ENCODE measurements around the gene DCDC2. TPM values are rescaled to one million over a fixed set of nuclear protein-coding genes. Genes with fewer than 3 reads are reported as not detected.

The DCDC2 gene
- total RNA-seq, 1 experiment from 2014 or later, result 191 TPM

DNA sequence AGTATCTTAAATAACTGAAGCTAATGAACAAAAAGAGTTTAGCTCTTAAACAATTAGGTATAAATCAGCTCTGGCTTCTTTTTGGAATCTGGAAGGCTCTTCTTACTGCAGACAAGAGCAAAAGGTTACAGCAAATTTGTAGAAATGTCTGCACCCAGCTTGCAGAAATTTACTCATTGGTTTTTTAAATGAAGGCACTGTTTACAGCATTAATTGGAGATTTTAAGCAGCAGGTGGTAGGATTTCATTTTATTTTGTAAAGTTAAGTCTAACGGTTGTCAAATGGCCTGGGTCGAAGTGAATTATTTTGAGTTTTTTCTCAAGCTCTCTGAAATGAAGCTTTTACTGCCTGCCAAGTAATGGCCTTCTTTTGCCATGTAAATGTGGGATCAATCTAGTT lies 129.7 kb downstream of the DCDC2 start:
- DNase-seq, result no peak
- Mint-ChIP-seq H3K27me3 (ENCODE audit: insufficient read depth, unreplicated experiment) (no peaks in the 10 kb centered on the region), H3K4me3 (ENCODE audit: unreplicated experiment) (no peak overlapping the region), H3K9me3 (ENCODE audit: unreplicated experiment) (no peaks in the 10 kb centered on the region), H3K27ac (ENCODE audit: unreplicated experiment) (no peak overlapping the region), H3K4me1 (ENCODE audit: low read depth, unreplicated experiment) (peaks cover 19% of the 10 kb centered on the region), H3K36me3 (ENCODE audit: insufficient read depth, unreplicated experiment) (peaks cover 92% of the 10 kb centered on the region)
- Histone ChIP-seq H3K4me1 (peaks cover 5% of the 10 kb centered on the region; the same call in 1 of the 2 replicates), H3K4me3 (ENCODE audit: low read depth, low read length) (no peak overlapping the region), H3K36me3 (ENCODE audit: control insufficient read depth, insufficient read depth, low read length) (no peaks in the 10 kb centered on the region), H3K27me3 (replicated peaks; ENCODE audit: control insufficient read depth, insufficient read depth, low read length) (no peaks in the 10 kb centered on the region), H3K9me3 (no peaks in the 10 kb centered on the region)
- CTCF ChIA-PET, result no interaction called here
- TF ChIP-seq, protein P1, sequence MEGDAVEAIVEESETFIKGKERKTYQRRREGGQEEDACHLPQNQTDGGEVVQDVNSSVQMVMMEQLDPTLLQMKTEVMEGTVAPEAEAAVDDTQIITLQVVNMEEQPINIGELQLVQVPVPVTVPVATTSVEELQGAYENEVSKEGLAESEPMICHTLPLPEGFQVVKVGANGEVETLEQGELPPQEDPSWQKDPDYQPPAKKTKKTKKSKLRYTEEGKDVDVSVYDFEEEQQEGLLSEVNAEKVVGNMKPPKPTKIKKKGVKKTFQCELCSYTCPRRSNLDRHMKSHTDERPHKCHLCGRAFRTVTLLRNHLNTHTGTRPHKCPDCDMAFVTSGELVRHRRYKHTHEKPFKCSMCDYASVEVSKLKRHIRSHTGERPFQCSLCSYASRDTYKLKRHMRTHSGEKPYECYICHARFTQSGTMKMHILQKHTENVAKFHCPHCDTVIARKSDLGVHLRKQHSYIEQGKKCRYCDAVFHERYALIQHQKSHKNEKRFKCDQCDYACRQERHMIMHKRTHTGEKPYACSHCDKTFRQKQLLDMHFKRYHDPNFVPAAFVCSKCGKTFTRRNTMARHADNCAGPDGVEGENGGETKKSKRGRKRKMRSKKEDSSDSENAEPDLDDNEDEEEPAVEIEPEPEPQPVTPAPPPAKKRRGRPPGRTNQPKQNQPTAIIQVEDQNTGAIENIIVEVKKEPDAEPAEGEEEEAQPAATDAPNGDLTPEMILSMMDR (IDR thresholded peaks at IDR 0.05; ENCODE audit: insufficient read depth in 1 of 2, low read depth in 1 of 2, low read length in 1 of 2, severe bottlenecking in 1 of 2, unreplicated experiment in 1 of 2), result no peak
- no TSS peak for BruUV-seq (replicated peaks)
- intact Hi-C loops (cut with micrococcal nuclease; ENCODE audit: unreplicated experiment), result no loop called here
- POLR2A ChIA-PET, result interaction anchor here (0.6 kb wide), 1 partner anchor 147 kb away, joined by 3 read pairs; no protein-coding TSS in a partner anchor

DNA sequence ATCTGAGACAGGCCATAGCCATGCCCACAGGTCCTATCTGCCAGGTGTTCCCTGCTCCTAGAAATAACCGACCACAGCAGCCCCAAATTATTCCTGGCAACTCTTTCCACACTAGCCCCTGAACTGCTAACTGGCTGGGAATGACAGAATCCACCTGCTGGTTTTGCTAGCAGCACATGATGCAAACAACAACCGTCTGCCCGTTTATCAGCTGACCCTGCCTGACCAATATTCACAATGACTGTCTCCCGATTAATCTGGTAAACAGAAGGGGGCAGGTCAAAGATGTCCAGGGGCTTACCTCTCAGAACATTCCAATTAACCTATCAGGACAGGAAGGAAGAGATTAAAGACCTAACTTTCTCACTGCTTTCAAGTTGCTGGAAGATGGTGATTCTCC lies 130.3 kb downstream of the DCDC2 start:
- Mint-ChIP-seq H3K4me1 (ENCODE audit: low read depth, unreplicated experiment) (peaks cover 20% of the 10 kb centered on the region), H3K27me3 (ENCODE audit: insufficient read depth, unreplicated experiment) (no peaks in the 10 kb centered on the region), H3K4me3 (ENCODE audit: unreplicated experiment) (no peak overlapping the region), H3K9me3 (ENCODE audit: unreplicated experiment) (no peaks in the 10 kb centered on the region), H3K36me3 (ENCODE audit: insufficient read depth, unreplicated experiment) (peaks cover 91% of the 10 kb centered on the region), H3K27ac (ENCODE audit: unreplicated experiment) (no peak overlapping the region)
- no peak for DNase-seq
- POLR2A ChIA-PET, result interaction anchor here (0.6 kb wide), 1 partner anchor 147 kb away, joined by 3 read pairs; no protein-coding TSS in a partner anchor
- Histone ChIP-seq H3K4me3 (ENCODE audit: low read depth, low read length) (no peak overlapping the region), H3K4me1 (peaks cover 5% of the 10 kb centered on the region; the same call in 1 of the 2 replicates), H3K36me3 (ENCODE audit: control insufficient read depth, insufficient read depth, low read length) (no peaks in the 10 kb centered on the region), H3K9me3 (no peaks in the 10 kb centered on the region), H3K27me3 (replicated peaks; ENCODE audit: control insufficient read depth, insufficient read depth, low read length) (no peaks in the 10 kb centered on the region)
- TF ChIP-seq, protein P1 (IDR thresholded peaks at IDR 0.05; ENCODE audit: insufficient read depth in 1 of 2, low read depth in 1 of 2, low read length in 1 of 2, severe bottlenecking in 1 of 2, unreplicated experiment in 1 of 2), result no peak
- BruUV-seq (replicated peaks), result no TSS peak
- intact Hi-C loops (cut with micrococcal nuclease; ENCODE audit: unreplicated experiment), result no loop called here
- CTCF ChIA-PET, result no interaction called here

DNA sequence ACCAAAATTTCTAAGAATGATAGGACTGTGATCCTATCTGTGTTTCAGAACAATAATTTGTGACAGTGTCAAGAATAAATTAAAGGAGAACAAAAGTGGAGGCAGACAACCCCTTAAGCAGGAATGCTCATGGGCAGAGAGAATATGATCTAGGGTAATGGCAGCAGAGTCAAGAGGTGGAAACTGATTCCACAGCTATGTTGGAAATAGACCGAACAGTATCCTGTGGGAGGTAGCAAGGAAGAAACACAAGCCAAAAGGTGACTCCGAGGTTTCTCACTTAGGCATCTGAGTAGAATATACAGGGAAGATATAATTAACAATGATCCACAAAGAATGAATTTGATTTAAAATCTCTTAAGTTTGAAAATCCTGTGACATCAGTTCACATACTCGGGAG lies 131.3 kb downstream of the DCDC2 start:
- no peaks in the 10 kb centered on the region for H3K27me3 Mint-ChIP-seq (ENCODE audit: insufficient read depth, unreplicated experiment)
- H3K27ac Mint-ChIP-seq (ENCODE audit: unreplicated experiment), result no peak overlapping the region
- Histone ChIP-seq H3K27me3 (replicated peaks; ENCODE audit: control insufficient read depth, insufficient read depth, low read length) (no peaks in the 10 kb centered on the region), H3K9me3 (no peaks in the 10 kb centered on the region), H3K4me1 (peaks cover 5% of the 10 kb centered on the region; the same call in 1 of the 2 replicates), H3K4me3 (ENCODE audit: low read depth, low read length) (no peak overlapping the region), H3K36me3 (ENCODE audit: control insufficient read depth, insufficient read depth, low read length) (no peaks in the 10 kb centered on the region)
- peaks cover 27% of the 10 kb centered on the region for H3K4me1 Mint-ChIP-seq (ENCODE audit: low read depth, unreplicated experiment)
- TF ChIP-seq, protein P1 (IDR thresholded peaks at IDR 0.05; ENCODE audit: insufficient read depth in 1 of 2, low read depth in 1 of 2, low read length in 1 of 2, severe bottlenecking in 1 of 2, unreplicated experiment in 1 of 2), result no peak
- ChIA-PET POLR2A (no interaction called here), CTCF (no interaction called here)
- intact Hi-C loops (cut with micrococcal nuclease; ENCODE audit: unreplicated experiment), result no loop called here
- H3K4me3 Mint-ChIP-seq (ENCODE audit: unreplicated experiment), result no peak overlapping the region
- no TSS peak for BruUV-seq (replicated peaks)
- no peaks in the 10 kb centered on the region for H3K9me3 Mint-ChIP-seq (ENCODE audit: unreplicated experiment)
- H3K36me3 Mint-ChIP-seq (ENCODE audit: insufficient read depth, unreplicated experiment), result peaks cover 95% of the 10 kb centered on the region
- DNase-seq, result no peak

Measured in Caco-2 (cell line).